ENCODE results near the gene ERN1. TPM values are rescaled to one million over a fixed set of nuclear protein-coding genes. Genes with fewer than 3 reads are reported as not detected.

ERN1 gene
- total RNA-seq, 2 donors from 2014 or later: 63.3 to 77.1 TPM

DNA sequence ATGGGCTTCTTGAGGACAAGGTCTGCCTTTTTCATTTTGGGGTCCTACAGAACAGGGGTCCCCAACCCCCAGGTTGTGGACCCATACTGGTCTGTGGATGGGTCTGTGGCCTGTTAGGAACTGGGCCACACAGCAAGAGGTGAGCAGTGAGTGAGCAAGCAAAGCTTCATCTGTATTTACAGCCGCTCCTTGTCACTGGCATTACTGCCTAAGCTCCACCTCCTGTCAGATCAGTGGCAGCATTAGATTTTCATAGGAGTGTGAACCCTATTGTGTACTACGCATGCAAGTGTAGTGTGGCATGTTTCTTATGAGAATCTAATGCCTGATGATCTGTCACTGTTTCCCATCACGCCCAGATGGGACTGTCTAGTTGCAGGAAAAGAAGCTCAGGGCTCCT, 33.9 kb downstream of the ERN1 start:
- Histone ChIP-seq H3K4me1 (peaks cover 71% of the 10 kb centered on the region), H3K27me3 (no peaks in the 10 kb centered on the region), H3K9me3 (no peaks in the 10 kb centered on the region), H3K27ac (peak overlapping the region; percentile 6 to 80 (median 65)), H3K4me3 (no peak overlapping the region), H3K36me3 (replicated peaks in 1 of 2; ENCODE audit: insufficient read depth in 1 of 2, low read depth in 2 of 2) (peaks cover 0 to 10% of the 10 kb centered on the region in 2 donors)
- WGBS, 2 donors: 85 to 89% methylated on average over 3 of the region's 3 CpGs
- ATAC-seq: no peak
- no peak for DNase-seq
- no peak for TF ChIP-seq POLR2A (IDR thresholded peaks at IDR 0.05)
- TF ChIP-seq, protein P1, sequence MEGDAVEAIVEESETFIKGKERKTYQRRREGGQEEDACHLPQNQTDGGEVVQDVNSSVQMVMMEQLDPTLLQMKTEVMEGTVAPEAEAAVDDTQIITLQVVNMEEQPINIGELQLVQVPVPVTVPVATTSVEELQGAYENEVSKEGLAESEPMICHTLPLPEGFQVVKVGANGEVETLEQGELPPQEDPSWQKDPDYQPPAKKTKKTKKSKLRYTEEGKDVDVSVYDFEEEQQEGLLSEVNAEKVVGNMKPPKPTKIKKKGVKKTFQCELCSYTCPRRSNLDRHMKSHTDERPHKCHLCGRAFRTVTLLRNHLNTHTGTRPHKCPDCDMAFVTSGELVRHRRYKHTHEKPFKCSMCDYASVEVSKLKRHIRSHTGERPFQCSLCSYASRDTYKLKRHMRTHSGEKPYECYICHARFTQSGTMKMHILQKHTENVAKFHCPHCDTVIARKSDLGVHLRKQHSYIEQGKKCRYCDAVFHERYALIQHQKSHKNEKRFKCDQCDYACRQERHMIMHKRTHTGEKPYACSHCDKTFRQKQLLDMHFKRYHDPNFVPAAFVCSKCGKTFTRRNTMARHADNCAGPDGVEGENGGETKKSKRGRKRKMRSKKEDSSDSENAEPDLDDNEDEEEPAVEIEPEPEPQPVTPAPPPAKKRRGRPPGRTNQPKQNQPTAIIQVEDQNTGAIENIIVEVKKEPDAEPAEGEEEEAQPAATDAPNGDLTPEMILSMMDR (IDR thresholded peaks at IDR 0.05): no peak
- intact Hi-C loops (cut with DNase I): no loop called here

- peaks cover 69% of the 10 kb centered on the region for H3K4me1 ChIP-seq
- TF ChIP-seq, protein P1 (IDR thresholded peaks at IDR 0.05): no peak
- TF ChIP-seq POLR2A (IDR thresholded peaks at IDR 0.05): peak in 1 of 3 donors; percentile 13
- H3K9me3 ChIP-seq: no peaks in the 10 kb centered on the region
- H3K27me3 ChIP-seq: no peaks in the 10 kb centered on the region
- intact Hi-C loops (cut with DNase I): no loop called here
- 56 to 61% methylated on average over 7 of the region's 7 CpGs for WGBS, 2 donors
- H3K36me3 ChIP-seq (replicated peaks in 1 of 2; ENCODE audit: insufficient read depth in 1 of 2, low read depth in 2 of 2): peaks cover 0 to 10% of the 10 kb centered on the region in 2 donors
- no peak overlapping the region for H3K4me3 ChIP-seq
- peak; percentile 43 to 79 (median 66) for DNase-seq
- peak; percentile 80 for ATAC-seq
- H3K27ac ChIP-seq: peak overlapping the region; percentile 6 to 80 (median 65)
These were observed 34.6 kb downstream of the ERN1 start for GRCh38 chr17:64095144-64095882.

DNA sequence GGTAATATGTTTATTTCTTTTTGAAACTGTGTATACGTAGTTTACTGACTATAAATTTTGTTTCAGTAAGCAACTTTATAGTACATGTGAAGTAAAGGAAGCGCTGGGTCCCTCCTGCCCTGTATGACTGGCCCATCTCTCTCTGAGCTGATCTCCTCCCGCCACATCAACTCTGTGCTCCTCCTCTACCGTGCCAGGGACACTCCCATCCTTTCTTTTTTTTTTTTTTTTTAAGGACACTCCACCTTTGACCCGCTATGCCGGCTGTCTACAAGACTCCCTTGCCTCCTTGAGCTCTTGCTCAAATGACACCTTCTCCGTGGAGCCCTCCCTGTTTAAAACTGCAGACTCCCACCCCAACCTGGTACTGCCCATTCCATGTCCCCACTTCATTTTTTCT, 35.5 kb downstream of the ERN1 start:
- intact Hi-C loops (cut with DNase I): no loop called here
- H3K4me1 ChIP-seq: peaks cover 68% of the 10 kb centered on the region
- H3K4me3 ChIP-seq: no peak overlapping the region
- WGBS, 2 donors: 76 to 85% methylated on average over 7 of the region's 7 CpGs
- DNase-seq: no peak
- TF ChIP-seq, protein P1 (IDR thresholded peaks at IDR 0.05): no peak
- no peak for TF ChIP-seq POLR2A (IDR thresholded peaks at IDR 0.05)
- H3K27ac ChIP-seq: peak overlapping the region in 3 of 4 donors; percentile 56 to 80 (median 74)
- H3K9me3 ChIP-seq: no peaks in the 10 kb centered on the region
- H3K36me3 ChIP-seq (replicated peaks in 1 of 2; ENCODE audit: insufficient read depth in 1 of 2, low read depth in 2 of 2): peaks cover 0 to 10% of the 10 kb centered on the region in 2 donors
- ATAC-seq: no peak
- H3K27me3 ChIP-seq: no peaks in the 10 kb centered on the region

GRCh38 chr17:64092952-64093451, 36.9 kb downstream of the ERN1 start:
- no peak for TF ChIP-seq POLR2A (IDR thresholded peaks at IDR 0.05)
- TF ChIP-seq, protein P1 (IDR thresholded peaks at IDR 0.05): no peak
- H3K27ac ChIP-seq: peak overlapping the region; percentile 13 to 64 (median 31)
- H3K9me3 ChIP-seq: no peaks in the 10 kb centered on the region

More at GRCh38 chr17:64092952-64093451, 36.9 kb downstream of the ERN1 start:
- peaks cover 72% of the 10 kb centered on the region for H3K4me1 ChIP-seq
- ATAC-seq: peak; percentile 43
- H3K27me3 ChIP-seq: no peaks in the 10 kb centered on the region
- intact Hi-C loops (cut with DNase I): no loop called here
- H3K36me3 ChIP-seq (replicated peaks in 1 of 2; ENCODE audit: insufficient read depth in 1 of 2, low read depth in 2 of 2): peaks cover 0 to 10% of the 10 kb centered on the region in 2 donors
- H3K4me3 ChIP-seq: no peak overlapping the region
- DNase-seq: peak in 3 of 4 donors; percentile 39 to 51 (median 40)
- 31 to 34% methylated on average over 4 of the region's 4 CpGs for WGBS, 2 donors

Data from body of pancreas (tissue), 4 donors.